Keratinocyte (primary cell): Measurements from ENCODE around the gene CDK8. TPM values are rescaled to one million over a fixed set of nuclear protein-coding genes. Genes with fewer than 3 reads are reported as not detected.

Source experiments
- DNase-seq: peaks from one replicate; pipeline ENCODE4 v3.0.0-alpha.2; 2011; ENCODE audit warnings: low read depth, missing footprints, low spot score
- FAIRE-seq: peaks from 2 replicates; lab custom pipeline; 2011; peaks lifted over from hg19 to GRCh38; lab: Jason Lieb, UNC
- H2AFZ ChIP-seq: 2 replicates; pipeline ENCODE4 v1.6.0; 2012; ENCODE audit warnings: low read length, control low read depth, inconsistent platforms; ENCODE audit not compliant: control insufficient read depth
- H3K27ac ChIP-seq: 2 replicates; pipeline ENCODE4 v1.5.1; 2011; ENCODE audit warnings: low read length; ENCODE audit not compliant: control insufficient read depth, insufficient read depth
- H3K27me3 ChIP-seq: 3 replicates; pipeline ENCODE4 v1.6.0; 2011; ENCODE audit warnings: low read length; ENCODE audit not compliant: control insufficient read depth, insufficient read depth; ENCODE audit errors: extremely low read depth
- H3K36me3 ChIP-seq, 2 experiments: 2 replicates in 1 of 2; 3 replicates in 1 of 2; pipeline ENCODE4 v1.5.1; 2011; ENCODE audit warnings: low read length in 2 of 2, mild to moderate bottlenecking in 1 of 2; ENCODE audit not compliant: control insufficient read depth in 2 of 2, insufficient read depth in 2 of 2; ENCODE audit errors: extremely low read depth in 1 of 2
- H3K4me1 ChIP-seq: 3 replicates; pipeline ENCODE4 v1.5.1; 2011; ENCODE audit warnings: low read length; ENCODE audit not compliant: control insufficient read depth, insufficient read depth; ENCODE audit errors: extremely low read depth
- H3K4me2 ChIP-seq: 3 replicates; pipeline ENCODE4 v1.6.0; 2011; ENCODE audit warnings: low read depth, low read length; ENCODE audit not compliant: control insufficient read depth, insufficient read depth; ENCODE audit errors: extremely low read depth
- H3K4me3 ChIP-seq, 3 experiments: fragments of 200-600 bp in 1 of 3; sonication (generic) in 1 of 3; 2 replicates in 2 of 3; 3 replicates in 1 of 3; pipeline ENCODE4 v1.5.1; 2011 to 2016; ENCODE audit warnings: low read length in 3 of 3, mild to moderate bottlenecking in 3 of 3, control low read depth in 2 of 3, inconsistent platforms in 1 of 3, low read depth in 1 of 3, mixed read lengths in 1 of 3, mixed run types in 1 of 3, moderate library complexity in 1 of 3; ENCODE audit not compliant: control insufficient read depth in 2 of 3, insufficient read depth in 2 of 3; ENCODE audit errors: extremely low read depth in 1 of 3
- H3K79me2 ChIP-seq: 2 replicates; pipeline ENCODE4 v1.6.0; 2012; ENCODE audit warnings: low read length; ENCODE audit not compliant: control insufficient read depth, insufficient read depth
- H3K9ac ChIP-seq: 3 replicates; pipeline ENCODE4 v1.6.0; 2011; ENCODE audit warnings: low read length; ENCODE audit not compliant: control insufficient read depth, insufficient read depth; ENCODE audit errors: extremely low read depth
- H3K9me1 ChIP-seq: 3 replicates; pipeline ENCODE4 v1.6.0; 2011; ENCODE audit warnings: low read length; ENCODE audit not compliant: control insufficient read depth, insufficient read depth; ENCODE audit errors: extremely low read depth
- H3K9me3 ChIP-seq: 2 replicates; pipeline ENCODE4 v1.5.1; 2012; ENCODE audit warnings: low read depth, low read length; ENCODE audit not compliant: control insufficient read depth
- H4K20me1 ChIP-seq: 3 replicates; pipeline ENCODE4 v1.6.0; 2011; ENCODE audit warnings: low read length; ENCODE audit not compliant: control insufficient read depth, insufficient read depth; ENCODE audit errors: extremely low read depth
- CTCF ChIP-seq, 3 experiments: IDR thresholded peaks in 1 of 3; conservative IDR thresholded peaks in 1 of 3; optimal IDR thresholded peaks in 1 of 3; 2 replicates in 2 of 3; 3 replicates in 1 of 3; pipeline versions ENCODE3 to v1.5.1; 2011; ENCODE audit warnings: low read length in 3 of 3, mild to moderate bottlenecking in 3 of 3, moderate library complexity in 2 of 3, control low read depth in 1 of 3, inconsistent platforms in 1 of 3; ENCODE audit not compliant: insufficient read depth in 2 of 3; ENCODE audit errors: extremely low read depth in 1 of 3
- EZH2 ChIP-seq: IDR thresholded peaks from one replicate; pipeline ENCODE4 v1.6.1; 2012; ENCODE audit warnings: inconsistent platforms, mild to moderate bottlenecking, low read length, moderate library complexity
- dilution Hi-C: fragments of 300-500 bp; cut with MboI; formaldehyde crosslinking; loops from one replicate; pipeline ENCODE4 v1.7.0; 2020; ENCODE audit warnings: low sequenced_read_pairs; ENCODE audit not compliant: extremely low pct_ligation_motif_present
- polyA plus RNA-seq, 5 experiments: library from polyadenylated mRNA; depleted of rRNA in 3 of 5; stranded (reverse) in 3 of 5; stranded (forward) in 1 of 5; unstranded in 1 of 5; fragments of >200 nt; gene quantifications; 1 replicate in 1 of 5; 2 replicates in 3 of 5; 3 replicates in 1 of 5; pipeline versions ENCODE4 v1.2.1 to v1.2.3, GENCODE V29; 2011 to 2012; ENCODE audit warnings: missing spikeins in 2 of 5, low read depth in 1 of 5, low replicate concordance in 1 of 5

Gene CDK8
- polyA plus RNA-seq, 1 donor (not counting 4 experiments of a cell fraction or from before 2014, with no cell fraction given): 27.5 TPM

GRCh38 chr13:26230703-26231102 lies 23.2 kb upstream of the CDK8 start:
- Histone ChIP-seq H3K9ac (no peak overlapping the region), H3K36me3 (no peaks in the 10 kb centered on the region), H4K20me1 (no peaks in the 10 kb centered on the region), H3K27ac (no peak overlapping the region), H3K4me1 (no peaks in the 10 kb centered on the region), H3K9me3 (no peaks in the 10 kb centered on the region), H3K27me3 (no peaks in the 10 kb centered on the region), H3K9me1 (no peaks in the 10 kb centered on the region), H3K4me2 (no peak overlapping the region), H2AFZ (no peak overlapping the region), H3K79me2 (no peaks in the 10 kb centered on the region), H3K4me3 (no peak overlapping the region)
- DNase-seq (no peak), FAIRE-seq (no peak)
- TF ChIP-seq CTCF (optimal IDR thresholded peaks at IDR 0.05 in 1 of 3, IDR thresholded peaks at IDR 0.05 in 1 of 3, conservative IDR thresholded peaks at IDR 0.05 in 1 of 3; ENCODE audit: extremely low read depth in 1 of 3, insufficient read depth in 2 of 3, low read length in 3 of 3): no peak
- TF ChIP-seq EZH2: no peak
- dilution Hi-C loops: no loop called here

DNA sequence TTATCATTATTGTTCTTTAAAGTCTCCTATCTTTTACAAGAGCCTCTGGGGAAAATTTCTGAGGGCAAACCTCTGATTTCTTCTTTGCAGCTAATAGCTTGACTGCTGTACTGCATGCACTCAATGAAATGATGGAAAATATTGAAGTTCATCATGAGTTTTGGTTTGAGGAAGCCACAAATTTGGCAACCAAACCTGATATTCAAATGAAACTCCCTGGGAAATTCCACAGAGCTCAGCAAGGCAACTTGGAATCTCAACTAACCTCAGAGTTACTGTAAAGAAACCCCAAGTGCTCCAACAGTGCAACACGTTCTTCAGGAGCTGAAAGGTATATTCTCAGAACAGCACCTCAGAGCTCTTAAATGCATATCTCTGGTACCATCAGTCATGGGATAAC lies 17.6 kb upstream of the CDK8 start:
- Histone ChIP-seq H3K79me2 (no peaks in the 10 kb centered on the region), H3K27me3 (no peaks in the 10 kb centered on the region), H3K36me3 (no peaks in the 10 kb centered on the region), H4K20me1 (no peaks in the 10 kb centered on the region), H3K4me2 (no peak overlapping the region), H3K9me3 (no peaks in the 10 kb centered on the region), H3K9me1 (no peaks in the 10 kb centered on the region), H2AFZ (no peak overlapping the region), H3K4me3 (no peak overlapping the region), H3K27ac (no peak overlapping the region), H3K9ac (no peak overlapping the region), H3K4me1 (no peaks in the 10 kb centered on the region)
- dilution Hi-C loops: no loop called here
- no peak for TF ChIP-seq CTCF (optimal IDR thresholded peaks at IDR 0.05 in 1 of 3, IDR thresholded peaks at IDR 0.05 in 1 of 3, conservative IDR thresholded peaks at IDR 0.05 in 1 of 3; ENCODE audit: extremely low read depth in 1 of 3, insufficient read depth in 2 of 3, low read length in 3 of 3)
- no peak for TF ChIP-seq EZH2
- peak; percentile 9 for FAIRE-seq
- DNase-seq: no peak
